HL-60/S4 treated with retinoic acid at 250 ng/mL for 4 days and 3 days (cell line): ENCODE results near the gene C10orf62.

ENCODE experiments used
- in situ Hi-C: fragments of 300-500 bp; cut with MboI; formaldehyde crosslinking; loops from 2 replicates; pipeline ENCODE4 v1.7.0; 2022; ENCODE audit warnings: low sequenced_read_pairs

Gene C10orf62

DNA sequence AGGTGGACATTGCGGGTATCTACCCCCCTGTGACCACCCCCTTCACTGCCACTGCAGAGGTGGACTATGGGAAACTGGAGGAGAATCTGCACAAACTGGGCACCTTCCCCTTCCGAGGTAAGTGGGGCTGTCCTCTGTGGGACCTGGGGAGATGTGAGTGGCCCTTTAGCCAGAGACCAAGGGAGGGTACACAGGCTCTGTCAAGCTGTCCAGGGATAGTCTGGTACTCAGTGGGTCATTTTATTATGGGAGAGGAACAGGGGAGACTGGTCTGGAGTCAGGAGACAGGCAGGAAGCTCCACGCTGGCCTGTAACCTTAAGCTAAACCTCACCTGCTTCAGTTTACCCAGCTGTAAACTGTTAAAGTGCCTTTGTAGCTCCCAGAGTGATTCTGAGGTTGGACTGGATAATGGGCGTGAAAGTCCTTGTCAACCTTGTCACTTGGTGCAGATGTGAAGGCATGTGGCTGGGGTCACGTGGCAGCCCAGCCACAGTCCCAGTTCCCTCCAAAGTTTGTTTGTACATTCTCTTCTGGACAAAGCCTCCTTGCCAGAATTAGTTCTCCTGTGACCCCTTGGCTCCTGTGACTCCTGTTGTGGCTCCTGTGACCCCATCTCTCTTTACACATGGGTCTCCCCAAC lies 4.6 kb upstream of the C10orf62 start:
- in situ Hi-C loops = no loop called here

DNA sequence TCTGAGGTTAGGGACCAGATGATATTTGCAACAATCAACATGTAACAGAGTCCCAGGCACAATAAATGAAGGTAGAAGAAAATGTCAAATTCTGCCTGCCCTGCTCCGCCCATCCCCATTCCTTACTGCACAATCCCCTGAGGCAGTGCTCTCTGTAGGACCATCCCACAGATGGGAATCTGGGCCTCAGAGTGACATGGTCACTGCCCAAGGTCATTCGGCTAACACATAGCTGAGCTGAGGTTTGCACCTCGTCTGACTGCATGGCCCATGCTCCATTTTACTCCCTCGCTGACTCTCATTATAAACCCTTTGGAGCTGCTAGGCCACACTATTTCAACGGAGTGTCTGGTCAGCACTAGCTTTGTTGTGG lies 4.1 kb upstream of the C10orf62 start:
- in situ Hi-C loops = no loop called here

DNA sequence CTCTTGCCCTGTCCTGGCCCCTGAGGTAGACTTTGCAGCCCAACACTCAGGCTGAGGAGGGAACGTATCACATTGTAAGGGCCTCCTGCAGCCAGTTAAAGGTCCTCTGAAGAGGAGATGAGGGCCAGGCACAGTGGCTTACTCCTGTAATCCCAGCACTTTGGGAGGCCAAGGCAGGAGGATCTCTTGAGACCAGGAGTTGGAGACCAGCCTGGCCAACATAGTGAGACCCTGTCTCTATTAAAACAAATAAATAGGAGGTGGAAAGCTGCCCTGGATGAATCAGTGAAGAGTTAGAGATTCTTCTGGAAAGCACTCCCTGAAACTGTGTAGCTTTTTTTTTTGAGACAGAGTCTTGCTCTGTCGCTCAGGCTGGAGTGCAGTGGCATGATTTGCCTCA lies 2.3 kb upstream of the C10orf62 start:
- in situ Hi-C loops = no loop called here

DNA sequence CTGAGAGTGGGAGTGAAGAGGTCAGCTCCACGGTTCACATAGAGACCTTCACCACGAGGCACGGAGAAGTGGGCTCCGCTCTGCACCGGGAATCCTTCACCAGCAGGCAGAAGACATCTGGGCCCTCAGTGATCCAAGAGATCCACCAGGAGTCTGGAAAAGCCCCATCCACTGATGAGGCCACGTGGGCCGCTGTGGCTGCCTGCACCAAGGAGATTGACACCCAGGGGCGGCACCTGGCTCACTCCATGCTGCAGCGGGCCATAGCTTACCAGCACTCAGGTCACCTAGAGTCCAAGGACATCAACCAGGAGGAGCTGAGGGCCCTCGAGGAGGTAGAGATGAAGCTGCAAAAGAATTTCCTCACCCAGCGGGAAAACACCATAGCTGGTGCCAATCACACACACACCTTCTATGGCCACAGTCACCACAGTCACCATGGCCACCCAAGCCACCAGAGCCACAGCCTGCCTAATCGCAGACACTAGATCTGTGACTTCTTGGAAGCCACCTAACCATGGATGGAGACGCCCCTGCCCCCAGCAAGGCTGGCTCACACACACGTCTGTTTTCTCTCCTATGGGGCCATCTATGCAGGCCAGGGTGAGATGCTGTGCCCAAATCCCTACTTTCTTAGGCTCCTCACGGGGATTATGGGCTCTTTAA lies 694 bp downstream of the C10orf62 start:
- in situ Hi-C loops = no loop called here

DNA sequence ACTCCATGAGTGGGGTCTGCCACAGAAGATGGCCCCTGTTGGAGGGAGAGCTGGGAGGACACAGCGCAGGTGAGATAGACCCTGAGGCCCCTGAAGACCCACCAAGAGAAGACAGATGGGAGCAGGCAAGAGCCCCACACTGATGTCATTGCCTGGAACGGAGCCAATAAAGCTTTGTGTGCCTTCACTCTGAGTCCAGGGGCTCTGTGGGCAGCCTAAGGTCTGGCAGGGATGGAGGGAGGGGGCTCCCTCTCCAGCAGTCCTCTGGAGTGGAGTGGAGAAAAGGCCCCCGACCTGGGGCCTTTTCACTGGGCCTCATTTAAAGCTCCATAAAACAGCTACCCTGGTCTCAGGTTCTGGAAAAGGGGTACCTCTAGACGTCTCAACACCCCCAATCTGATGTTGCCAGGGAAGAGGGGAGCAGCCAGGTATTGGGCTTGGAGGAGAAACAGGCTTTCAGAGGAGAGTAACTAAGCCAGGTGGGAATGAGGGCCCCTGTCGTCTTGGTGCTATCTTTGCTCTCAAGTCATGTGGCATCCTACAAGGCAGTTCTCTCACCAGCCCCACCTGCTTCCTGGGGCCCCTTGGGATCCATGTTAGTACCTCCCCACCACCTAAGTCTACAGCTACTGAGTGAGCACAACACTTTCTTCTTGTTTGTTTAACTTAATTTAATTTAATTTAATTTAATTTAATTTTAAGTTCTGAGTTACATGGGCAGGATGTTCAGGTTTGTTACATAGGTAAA lies 1.4 kb downstream of the C10orf62 start:
- in situ Hi-C loops = no loop called here

DNA sequence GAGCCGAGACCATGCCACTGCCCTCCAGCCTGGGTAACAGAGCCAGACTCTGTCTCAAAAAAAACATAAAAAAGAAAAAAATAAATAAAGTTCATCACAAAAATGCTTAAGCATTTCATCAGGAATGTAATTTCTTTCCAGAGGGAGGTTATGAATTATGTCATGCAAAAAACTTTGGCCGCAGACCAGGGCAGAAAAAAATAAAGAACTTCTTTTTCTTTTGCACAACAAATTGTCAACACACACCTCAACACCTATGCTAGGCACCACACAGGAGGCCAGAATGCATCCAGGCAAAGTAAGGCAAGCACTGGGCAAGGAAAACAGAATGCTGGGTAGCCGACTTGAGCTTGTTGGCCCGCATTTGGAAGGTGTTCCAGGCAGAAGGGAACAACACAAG lies 3.9 kb downstream of the C10orf62 start:
- in situ Hi-C loops = no loop called here

DNA sequence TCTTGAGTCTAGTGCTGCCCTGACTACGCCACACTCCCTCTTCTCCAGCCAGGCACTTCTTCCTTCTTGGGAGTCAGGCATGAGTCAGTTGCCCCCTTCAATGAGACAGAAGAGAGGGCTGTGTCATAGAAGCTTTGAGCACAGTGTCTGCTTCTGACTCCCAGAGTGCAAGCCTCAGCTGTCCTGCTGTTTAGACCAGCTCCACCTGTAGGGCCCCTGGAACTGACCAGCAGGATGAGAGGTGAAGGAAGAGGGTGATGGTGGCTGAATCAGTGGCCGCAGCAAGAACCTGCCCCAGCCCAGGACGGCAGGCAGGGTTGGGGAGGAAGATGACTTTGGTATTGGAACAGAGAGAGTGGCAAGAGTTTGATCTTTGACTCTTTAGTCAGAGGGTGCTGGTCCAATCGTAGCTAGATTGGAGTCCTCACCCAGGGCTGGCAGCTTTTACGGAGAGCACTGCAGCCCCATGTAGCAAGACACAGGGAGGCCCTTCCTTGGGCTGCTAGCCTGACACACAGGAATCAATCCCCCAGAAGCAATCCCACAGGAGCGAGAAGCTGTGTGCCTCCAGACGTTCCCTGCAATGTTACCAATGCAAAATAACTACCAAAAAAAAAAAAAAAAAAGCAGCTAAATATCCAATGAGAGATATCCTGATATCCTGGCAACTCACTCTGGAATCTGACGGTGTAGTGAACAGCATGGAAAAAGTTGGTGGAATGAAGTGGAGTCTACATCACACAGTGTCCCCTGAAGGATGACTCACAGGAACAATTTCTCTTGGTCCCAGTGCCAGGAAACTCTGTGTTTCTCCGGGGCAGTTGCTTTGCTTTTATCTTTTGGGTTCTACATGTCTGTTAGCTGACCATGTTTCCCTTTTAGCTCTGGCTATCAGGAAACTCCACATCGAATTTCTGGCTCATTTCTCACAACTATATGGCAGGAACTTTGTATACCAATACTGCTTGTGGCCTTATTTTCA lies 6.9 kb downstream of the C10orf62 start:
- in situ Hi-C loops = no loop called here

DNA sequence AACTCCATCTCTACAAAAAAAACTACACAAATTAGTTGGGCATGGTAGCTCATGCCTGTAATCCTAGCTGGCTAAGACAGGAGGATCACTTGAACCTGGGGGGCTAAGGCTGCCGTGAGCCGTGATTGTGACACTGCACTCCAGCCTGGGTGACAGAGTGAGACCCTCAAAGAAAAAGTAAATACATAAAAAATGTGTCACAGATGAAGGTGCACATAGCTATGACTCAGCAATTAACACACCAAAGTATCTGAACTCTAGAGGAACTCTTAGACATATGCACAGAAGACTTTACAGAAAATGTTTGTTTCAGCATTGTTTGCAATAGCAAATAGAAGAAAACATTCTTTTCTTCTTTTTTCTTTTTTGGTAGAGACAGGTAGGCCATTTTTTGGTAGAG lies 8.3 kb downstream of the C10orf62 start:
- in situ Hi-C loops = no loop called here

DNA sequence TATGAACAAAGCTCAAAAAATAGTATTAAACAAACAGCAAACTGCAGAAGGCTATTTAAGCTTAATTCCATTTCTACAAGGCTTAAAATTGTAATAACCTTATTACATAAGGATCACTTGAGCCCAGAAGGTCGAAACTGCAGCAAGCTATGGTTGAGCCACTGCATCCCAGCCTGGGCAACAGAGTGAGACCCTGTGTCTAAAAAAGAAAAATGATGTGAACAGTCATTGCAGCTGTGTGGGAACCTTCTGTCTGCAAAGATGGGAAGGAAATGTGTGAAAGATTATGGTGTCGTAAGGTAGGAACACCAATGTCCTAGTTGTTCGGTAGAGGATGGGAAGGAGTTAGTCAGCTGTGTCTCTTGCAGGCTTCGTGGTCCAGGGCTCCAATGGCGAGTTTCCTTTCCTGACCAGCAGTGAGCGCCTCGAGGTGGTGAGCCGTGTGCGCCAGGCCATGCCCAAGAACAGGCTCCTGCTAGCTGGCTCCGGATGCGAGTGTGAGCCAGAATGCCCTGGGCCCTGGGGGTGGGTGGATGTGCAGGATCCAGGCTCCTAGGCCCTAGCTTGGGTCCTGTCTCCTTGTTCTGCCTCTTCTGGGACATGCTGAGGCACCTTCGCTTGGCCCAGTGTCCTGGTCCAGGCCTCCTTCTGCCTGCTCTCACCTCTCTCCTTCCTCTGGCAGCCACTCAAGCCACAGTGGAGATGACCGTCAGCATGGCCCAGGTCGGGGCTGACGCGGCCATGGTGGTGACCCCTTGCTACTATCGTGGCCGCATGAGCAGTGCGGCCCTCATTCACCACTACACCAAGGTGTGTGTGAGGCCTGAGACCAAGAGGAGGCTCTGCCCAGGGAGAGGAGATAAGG lies 9.1 kb downstream of the C10orf62 start:
- in situ Hi-C loops = no loop called here

DNA sequence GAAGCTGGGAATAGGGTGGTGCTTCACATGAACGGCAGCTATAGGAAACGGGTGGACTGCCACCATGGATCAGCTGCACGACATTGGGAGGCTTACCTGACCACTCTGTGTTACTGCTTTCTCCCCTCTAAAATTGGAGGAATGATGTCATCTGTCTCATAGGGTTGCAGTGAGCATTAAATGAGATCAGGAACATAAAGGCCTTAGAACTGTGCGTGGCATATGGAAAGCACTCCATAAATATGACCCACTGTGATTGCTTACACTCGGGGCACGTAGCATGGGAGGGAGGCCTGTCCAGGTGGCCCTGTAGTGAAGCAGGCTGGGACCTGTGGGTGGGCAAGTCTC lies 9.7 kb downstream of the C10orf62 start:
- in situ Hi-C loops = no loop called here

DNA sequence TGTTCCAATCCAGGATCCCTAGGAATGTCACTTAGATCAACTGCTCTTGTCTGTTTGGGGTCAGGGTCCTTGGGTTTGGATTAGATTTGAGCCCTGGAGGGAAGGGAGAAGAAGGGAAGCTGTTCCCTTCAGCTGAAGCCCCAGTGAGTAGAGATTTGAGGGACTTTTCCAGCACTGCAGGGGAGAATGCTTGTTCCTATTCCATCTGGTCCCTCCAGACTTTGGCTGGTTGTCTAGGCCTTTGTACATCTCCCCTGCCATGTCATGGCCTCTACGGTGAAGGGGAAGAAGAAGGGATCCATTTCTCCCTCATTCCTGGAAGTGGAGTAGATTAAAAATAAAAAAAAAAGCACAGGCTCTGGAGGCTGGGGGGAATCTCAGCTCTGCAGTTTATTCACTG lies 11.1 kb downstream of the C10orf62 start:
- in situ Hi-C loops = no loop called here

DNA sequence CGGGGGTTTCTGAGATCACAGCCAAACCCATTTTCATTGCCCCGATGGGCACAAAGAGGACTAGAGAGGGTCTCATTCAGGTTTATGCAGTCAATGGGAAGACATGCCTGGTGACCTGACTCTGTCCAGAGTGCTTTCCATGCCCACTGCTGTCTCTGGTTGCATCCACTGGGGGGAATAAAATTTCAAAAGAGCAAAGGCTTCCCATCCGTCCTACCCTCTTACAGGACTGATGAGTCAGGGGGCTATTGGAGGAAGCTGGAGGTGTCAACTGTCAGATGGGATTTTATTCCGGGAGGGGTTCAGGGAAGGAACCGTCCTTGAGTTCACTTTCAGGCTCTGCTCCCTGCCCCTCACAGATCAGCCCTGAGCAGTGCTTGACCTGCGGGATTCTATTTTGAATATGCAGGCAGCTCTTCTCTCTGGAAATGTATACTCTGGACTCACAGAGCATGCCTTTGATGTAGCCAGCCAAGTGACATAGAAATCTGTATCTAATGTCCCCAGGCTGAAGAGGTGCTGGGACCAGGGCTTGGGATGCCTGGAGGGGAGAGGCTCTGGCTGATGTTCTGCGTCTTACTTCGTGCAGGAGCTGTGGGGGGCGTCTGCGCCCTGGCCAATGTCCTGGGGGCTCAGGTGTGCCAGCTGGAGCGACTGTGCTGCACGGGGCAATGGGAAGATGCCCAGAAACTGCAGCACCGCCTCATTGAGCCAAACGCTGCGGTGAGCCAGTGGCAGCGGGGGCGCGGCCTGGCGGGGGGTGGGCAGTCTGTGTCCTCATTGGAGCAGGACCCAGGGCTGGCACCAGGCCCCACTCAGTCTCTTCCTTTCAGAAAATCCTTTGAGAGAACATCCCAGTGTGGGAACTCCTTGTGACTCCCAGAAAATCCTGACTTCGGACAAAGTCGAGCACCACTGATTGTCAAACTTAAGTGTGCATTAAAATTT lies 12.0 kb downstream of the C10orf62 start:
- in situ Hi-C loops = no loop called here

DNA sequence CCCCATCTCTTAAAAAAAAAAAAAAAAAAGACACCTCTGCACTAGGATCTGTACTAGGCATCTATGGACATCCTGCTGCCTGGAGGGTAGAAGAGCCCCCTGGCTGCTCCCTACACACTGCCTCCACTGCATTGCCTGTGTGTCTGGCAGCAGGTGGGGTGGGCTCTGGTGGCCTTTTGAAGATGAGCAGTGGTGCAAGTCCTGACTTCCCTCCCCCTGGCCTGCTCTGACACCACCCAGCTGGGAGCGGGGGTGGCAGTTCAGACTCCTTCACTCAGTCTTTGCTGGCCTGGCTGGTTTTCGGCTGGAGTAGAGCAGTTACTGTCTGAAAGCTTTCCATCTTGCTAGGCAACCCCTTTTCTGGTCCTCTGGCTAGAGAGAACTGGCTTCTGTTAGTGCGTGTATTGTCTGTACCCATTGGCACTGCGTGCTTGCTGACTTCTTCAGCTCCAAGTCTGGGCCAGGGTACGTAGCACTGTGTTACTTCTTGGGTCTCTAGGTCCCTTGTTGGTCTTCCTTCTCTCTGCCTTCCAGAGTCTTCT lies 17.6 kb downstream of the C10orf62 start:
- in situ Hi-C loops = no loop called here

DNA sequence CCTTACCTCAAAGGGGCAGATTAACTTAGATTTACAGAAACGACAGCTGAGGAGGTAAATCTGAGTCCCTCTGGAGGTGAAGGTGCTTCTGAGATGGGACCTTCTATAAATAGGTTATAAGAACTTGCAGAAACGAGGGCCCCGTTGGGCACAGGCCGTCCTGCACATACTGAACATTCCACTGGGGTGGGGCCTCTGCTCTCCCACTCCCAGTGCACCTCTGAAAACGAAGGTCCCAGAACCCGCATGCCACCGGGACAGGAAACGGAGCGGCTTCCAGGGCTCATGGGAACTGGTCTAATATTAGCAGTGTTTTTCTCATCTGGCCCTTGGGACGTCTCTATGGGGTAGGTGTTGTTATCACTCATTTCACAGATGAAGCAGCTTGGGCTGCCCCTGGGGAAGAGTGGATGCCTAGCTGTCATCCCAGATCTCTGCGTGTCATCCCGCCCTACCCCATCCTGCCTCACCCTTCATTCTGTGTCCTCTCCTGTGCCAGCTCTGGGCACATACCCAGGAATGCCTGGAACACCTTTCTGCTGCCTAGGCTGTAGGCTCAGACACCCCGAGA lies 19.6 kb downstream of the C10orf62 start:
- in situ Hi-C loops = no loop called here

DNA sequence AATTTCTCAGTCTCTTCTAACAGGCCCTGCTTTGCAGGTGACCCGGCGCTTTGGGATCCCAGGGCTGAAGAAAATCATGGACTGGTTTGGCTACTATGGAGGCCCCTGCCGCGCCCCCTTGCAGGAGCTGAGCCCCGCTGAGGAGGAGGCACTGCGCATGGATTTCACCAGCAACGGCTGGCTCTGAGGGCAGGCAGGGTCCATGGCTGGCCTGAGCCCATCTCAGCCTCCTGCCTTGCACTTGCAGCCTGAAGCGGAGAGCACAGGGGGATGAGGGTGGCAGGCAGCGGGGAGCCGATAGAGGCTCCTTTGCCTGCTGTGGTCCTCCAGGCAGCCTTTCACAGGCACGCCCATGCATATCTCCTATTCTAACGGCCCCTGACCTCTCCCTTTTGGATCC lies 22.0 kb downstream of the C10orf62 start:
- in situ Hi-C loops = no loop called here

DNA sequence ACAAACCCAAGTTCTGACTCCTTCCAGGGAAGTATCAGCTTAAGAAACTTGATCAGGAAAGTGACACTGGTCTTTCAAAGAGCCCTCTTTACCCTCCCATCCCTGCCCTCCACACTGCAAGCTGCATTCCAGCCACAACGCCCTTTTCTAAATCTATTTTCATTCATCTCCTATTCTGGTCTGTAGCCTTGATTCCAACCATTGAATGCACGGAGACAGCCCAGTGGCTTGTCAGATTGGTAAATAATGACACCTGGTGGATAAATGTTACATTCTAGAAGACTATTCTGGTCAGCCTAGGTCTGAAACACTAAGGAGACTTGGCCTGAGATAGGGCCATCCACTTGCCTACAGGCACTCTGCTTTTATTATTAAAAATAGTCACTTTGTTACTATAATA lies 22.9 kb downstream of the C10orf62 start:
- in situ Hi-C loops = no loop called here

DNA sequence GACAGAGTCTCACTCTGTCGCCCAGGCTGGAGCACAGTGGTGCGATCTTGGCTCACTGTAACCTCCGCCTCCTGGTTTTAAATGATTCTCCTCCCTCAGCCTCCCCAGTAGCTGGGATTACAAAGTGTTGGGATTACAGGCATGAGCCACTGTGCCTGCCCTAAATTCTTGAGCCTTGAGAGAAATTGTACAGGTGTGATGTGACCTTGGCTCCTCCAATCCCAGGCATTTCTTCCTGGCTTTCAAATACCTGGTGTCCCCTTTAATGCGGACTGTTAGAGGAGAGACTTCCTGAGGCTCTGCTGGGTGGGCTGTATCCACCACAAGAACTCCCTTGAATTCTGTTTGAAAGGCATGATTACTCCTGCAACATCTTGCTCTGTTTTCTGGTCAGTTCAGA lies 28.8 kb downstream of the C10orf62 start:
- in situ Hi-C loops = no loop called here

DNA sequence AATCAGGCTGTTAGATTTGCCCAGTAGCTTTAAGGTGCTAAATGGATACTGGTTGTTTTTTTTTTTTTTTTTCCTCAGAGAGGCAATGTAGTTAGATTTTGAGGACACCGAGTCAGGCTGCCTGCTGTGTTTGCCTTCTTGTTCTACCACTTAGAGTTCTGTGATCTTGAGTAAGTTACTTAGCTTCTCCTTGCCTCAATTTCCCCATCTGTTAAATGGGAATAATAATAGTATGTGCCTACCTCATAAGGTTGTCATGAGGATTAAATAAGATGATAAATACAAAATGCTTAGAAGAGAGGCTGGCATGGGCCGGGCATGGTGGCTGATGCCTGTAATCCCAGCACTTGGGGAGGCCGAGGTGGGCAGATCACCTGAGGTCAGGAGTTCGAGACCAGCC lies 29.2 kb downstream of the C10orf62 start:
- in situ Hi-C loops = no loop called here

DNA sequence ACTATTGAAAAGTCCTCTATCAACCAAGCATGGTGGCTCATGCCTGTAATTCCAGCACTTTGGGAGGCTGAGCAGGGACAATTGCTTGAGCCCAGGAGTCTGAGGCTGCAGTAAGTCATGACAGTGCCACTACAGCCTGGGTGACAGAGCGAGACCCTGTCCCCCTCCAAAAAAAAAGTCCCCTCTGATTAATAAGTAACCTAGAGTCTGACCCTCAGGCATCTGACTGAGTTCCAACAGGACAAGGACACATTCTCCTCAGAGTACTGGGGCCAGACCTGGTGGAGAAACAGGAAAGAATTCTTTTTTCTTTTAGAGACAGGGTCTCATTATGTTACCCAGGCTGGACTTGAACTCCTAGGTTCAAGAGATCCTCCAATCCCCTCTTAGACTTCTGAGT lies 33.8 kb downstream of the C10orf62 start:
- in situ Hi-C loops = no loop called here
